HL-60 (cell line): ENCODE measurements around the gene WRAP53.

Experiments
- CTCF ChIP-seq: IDR thresholded peaks from one replicate; pipeline ENCODE4 v1.5.1; 2011; ENCODE audit warnings: low read length, control low read depth, inconsistent platforms; ENCODE audit not compliant: insufficient read depth
- GABPA ChIP-seq: IDR thresholded peaks from 2 replicates; pipeline ENCODE4 v1.6.1; 2012; ENCODE audit warnings: low read depth
- POLR2AphosphoS5 ChIP-seq: IDR thresholded peaks from 2 replicates; pipeline ENCODE4 v1.6.1; 2012; ENCODE audit warnings: low read depth
- REST ChIP-seq: IDR thresholded peaks from 2 replicates; pipeline ENCODE4 v1.6.1; 2012; ENCODE audit warnings: low read depth; ENCODE audit not compliant: insufficient replicate concordance
- SPI1 ChIP-seq: IDR thresholded peaks from 2 replicates; pipeline ENCODE4 v1.6.1; 2012; ENCODE audit warnings: low read depth, mild to moderate bottlenecking, borderline replicate concordance

- no peak for TF ChIP-seq REST
- no peak for TF ChIP-seq CTCF
- no peak for TF ChIP-seq POLR2AphosphoS5
- no peak for TF ChIP-seq GABPA
- TF ChIP-seq SPI1 = no peak
These were observed 25.5 kb downstream of the WRAP53 start for GRCh38 chr17:7713782-7714181.
